ENCODE results near the gene DVL1. TPM values are rescaled to one million over a fixed set of nuclear protein-coding genes. Genes with fewer than 3 reads are reported as not detected.

The DVL1 gene
- total and polyA plus RNA-seq, 9 of the 15 experiments (the other 6 are each of a cell fraction or from before 2014, with no cell fraction given): 0.62 to 135 (median 24.3) TPM

DNA sequence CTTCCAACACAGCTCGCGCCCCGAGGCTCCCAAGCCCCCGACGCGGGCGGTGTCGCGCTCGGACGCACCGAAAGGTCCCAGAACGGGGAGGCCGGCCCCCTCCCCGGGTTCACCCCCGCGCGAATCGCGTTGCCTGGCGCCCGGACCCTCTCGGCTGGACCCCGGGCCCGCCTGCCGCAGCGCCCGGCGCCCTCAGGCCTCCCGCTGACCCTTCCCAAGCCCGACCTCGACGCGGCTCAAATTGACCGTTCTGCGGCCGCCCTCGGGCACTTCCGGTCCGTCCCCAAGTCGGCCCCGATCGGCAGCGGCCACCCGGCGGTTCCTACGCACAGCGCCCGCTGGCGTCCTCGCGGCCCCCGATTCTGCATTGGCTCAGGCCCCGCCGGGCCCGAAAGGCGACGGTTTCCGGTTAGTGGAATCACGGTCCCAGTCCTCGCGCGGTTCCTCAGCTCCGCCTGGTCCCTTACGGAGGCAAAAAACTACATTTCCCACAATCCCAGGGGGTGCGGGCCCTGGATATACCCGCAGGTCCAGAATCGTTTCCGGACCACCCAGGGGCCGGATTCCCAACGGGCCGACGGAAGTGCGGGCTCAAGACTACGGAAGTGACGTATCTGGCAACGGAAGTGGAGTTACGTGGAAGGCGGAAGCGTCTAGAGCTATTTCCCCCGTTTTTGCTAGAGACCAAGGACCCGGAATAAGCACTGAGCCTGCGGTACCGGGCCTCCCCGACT lies 25.9 kb upstream of the DVL1 start, which contains the start of gene AURKAIP1 (continued):
- peak; percentile 69 for TF ChIP-seq JUND (IDR thresholded peaks at IDR 0.05; ENCODE audit: borderline replicate concordance, low read depth, low read length)
- peak; percentile 65; the same call in 1 of the 3 replicates for TF ChIP-seq JUND (tag; IDR thresholded peaks at IDR 0.05; ENCODE audit: borderline replicate concordance, low read depth, low read length)
- TF ChIP-seq RFX7 (CRISPR knock-in tag; IDR thresholded peaks at IDR 0.05): no peak
- peak; percentile 29; the same call in 1 of the 2 replicates for TF ChIP-seq BMI1 (IDR thresholded peaks at IDR 0.05; ENCODE audit: low read length)
- no peak for TF ChIP-seq CHCHD3 (CRISPR knock-in tag; IDR thresholded peaks at IDR 0.05)
- TF ChIP-seq, protein P1, sequence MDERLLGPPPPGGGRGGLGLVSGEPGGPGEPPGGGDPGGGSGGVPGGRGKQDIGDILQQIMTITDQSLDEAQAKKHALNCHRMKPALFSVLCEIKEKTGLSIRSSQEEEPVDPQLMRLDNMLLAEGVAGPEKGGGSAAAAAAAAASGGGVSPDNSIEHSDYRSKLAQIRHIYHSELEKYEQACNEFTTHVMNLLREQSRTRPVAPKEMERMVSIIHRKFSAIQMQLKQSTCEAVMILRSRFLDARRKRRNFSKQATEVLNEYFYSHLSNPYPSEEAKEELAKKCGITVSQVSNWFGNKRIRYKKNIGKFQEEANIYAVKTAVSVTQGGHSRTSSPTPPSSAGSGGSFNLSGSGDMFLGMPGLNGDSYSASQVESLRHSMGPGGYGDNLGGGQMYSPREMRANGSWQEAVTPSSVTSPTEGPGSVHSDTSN (CRISPR knock-in tag; IDR thresholded peaks at IDR 0.05; ENCODE audit: low read depth): no peak
- TF ChIP-seq, protein P1 (tag; conservative IDR thresholded peaks at IDR 0.05; ENCODE audit: low read depth): no peak
- TF ChIP-seq PML (IDR thresholded peaks at IDR 0.05; ENCODE audit: low read length): peak; percentile 68; the same call in 1 of the 2 replicates
- no peak for TF ChIP-seq PRPF4 (IDR thresholded peaks at IDR 0.05; ENCODE audit: insufficient read depth, low read depth, low read length, poor library complexity, severe bottlenecking)
- TF ChIP-seq ZNF699 (CRISPR knock-in tag; IDR thresholded peaks at IDR 0.05; ENCODE audit: insufficient replicate concordance): no peak
- TF ChIP-seq, protein P2, sequence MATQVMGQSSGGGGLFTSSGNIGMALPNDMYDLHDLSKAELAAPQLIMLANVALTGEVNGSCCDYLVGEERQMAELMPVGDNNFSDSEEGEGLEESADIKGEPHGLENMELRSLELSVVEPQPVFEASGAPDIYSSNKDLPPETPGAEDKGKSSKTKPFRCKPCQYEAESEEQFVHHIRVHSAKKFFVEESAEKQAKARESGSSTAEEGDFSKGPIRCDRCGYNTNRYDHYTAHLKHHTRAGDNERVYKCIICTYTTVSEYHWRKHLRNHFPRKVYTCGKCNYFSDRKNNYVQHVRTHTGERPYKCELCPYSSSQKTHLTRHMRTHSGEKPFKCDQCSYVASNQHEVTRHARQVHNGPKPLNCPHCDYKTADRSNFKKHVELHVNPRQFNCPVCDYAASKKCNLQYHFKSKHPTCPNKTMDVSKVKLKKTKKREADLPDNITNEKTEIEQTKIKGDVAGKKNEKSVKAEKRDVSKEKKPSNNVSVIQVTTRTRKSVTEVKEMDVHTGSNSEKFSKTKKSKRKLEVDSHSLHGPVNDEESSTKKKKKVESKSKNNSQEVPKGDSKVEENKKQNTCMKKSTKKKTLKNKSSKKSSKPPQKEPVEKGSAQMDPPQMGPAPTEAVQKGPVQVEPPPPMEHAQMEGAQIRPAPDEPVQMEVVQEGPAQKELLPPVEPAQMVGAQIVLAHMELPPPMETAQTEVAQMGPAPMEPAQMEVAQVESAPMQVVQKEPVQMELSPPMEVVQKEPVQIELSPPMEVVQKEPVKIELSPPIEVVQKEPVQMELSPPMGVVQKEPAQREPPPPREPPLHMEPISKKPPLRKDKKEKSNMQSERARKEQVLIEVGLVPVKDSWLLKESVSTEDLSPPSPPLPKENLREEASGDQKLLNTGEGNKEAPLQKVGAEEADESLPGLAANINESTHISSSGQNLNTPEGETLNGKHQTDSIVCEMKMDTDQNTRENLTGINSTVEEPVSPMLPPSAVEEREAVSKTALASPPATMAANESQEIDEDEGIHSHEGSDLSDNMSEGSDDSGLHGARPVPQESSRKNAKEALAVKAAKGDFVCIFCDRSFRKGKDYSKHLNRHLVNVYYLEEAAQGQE (IDR thresholded peaks at IDR 0.05; ENCODE audit: borderline replicate concordance): no peak
- TF ChIP-seq, protein P2 (CRISPR knock-in tag; IDR thresholded peaks at IDR 0.05; ENCODE audit: low read depth): peak; percentile 71
